GM21723 (cell line): ENCODE results near the gene ADAMTSL2.

Source experiments
- ATAC-seq: cut with Tn5 transposase; IDR thresholded peaks from one replicate; pipeline ENCODE4 v1.9.1; 2021; ENCODE audit warnings: mild to moderate bottlenecking, moderate library complexity; ENCODE audit not compliant: unreplicated experiment

The ADAMTSL2 gene

GRCh38 chr9:133603135-133603927 is 68.8 kb downstream of the ADAMTSL2 start:
- ATAC-seq = no peak

- no peak for ATAC-seq
Observed at GRCh38 chr9:133604214-133604613, 69.7 kb downstream of the ADAMTSL2 start.

- ATAC-seq = no peak
Observed at GRCh38 chr9:133604856-133605255, 70.4 kb downstream of the ADAMTSL2 start.

GRCh38 chr9:133605446-133605845 is 70.9 kb downstream of the ADAMTSL2 start:
- ATAC-seq = no peak

- ATAC-seq = no peak
Observed at GRCh38 chr9:133605856-133606707, 71.6 kb downstream of the ADAMTSL2 start.

- no peak for ATAC-seq
Observed at GRCh38 chr9:133606708-133607025, 72.2 kb downstream of the ADAMTSL2 start.

- no peak for ATAC-seq
Observed at GRCh38 chr9:133607381-133607780, 72.9 kb downstream of the ADAMTSL2 start.

- ATAC-seq = no peak
Observed at GRCh38 chr9:133607976-133608375, 73.5 kb downstream of the ADAMTSL2 start.

GRCh38 chr9:133608382-133608781 is 73.9 kb downstream of the ADAMTSL2 start:
- no peak for ATAC-seq

GRCh38 chr9:133608889-133609288 is 74.4 kb downstream of the ADAMTSL2 start:
- no peak for ATAC-seq

- ATAC-seq = no peak
Observed at GRCh38 chr9:133609311-133610098, 75.0 kb downstream of the ADAMTSL2 start, which contains the start of gene FAM163B. TSS of gene FAM163B (minus strand) at chr9:133609389. CDS start at chr9:133580223, 29,166 bp downstream.

- no peak for ATAC-seq
Observed at GRCh38 chr9:133610845-133611244, 76.3 kb downstream of the ADAMTSL2 start.

- ATAC-seq = no peak
Observed at GRCh38 chr9:133612051-133612450, 77.5 kb downstream of the ADAMTSL2 start.

GRCh38 chr9:133612816-133613215 is 78.3 kb downstream of the ADAMTSL2 start:
- ATAC-seq = no peak

- no peak for ATAC-seq
Observed at GRCh38 chr9:133613432-133613831, 78.9 kb downstream of the ADAMTSL2 start.

GRCh38 chr9:133614056-133614455 is 79.6 kb downstream of the ADAMTSL2 start:
- no peak for ATAC-seq

GRCh38 chr9:133614678-133615077 is 80.2 kb downstream of the ADAMTSL2 start:
- ATAC-seq = no peak

GRCh38 chr9:133615186-133615585 is 80.7 kb downstream of the ADAMTSL2 start:
- ATAC-seq = no peak

- no peak for ATAC-seq
Observed at GRCh38 chr9:133615606-133616188, 81.2 kb downstream of the ADAMTSL2 start.

- ATAC-seq = no peak
Observed at GRCh38 chr9:133616643-133617405, 82.3 kb downstream of the ADAMTSL2 start.
